ENCODE results near the gene LRP5. TPM values are rescaled to one million over a fixed set of nuclear protein-coding genes. Genes with fewer than 3 reads are reported as not detected.

The LRP5 gene
- total RNA-seq, 1 experiment from 2014 or later = 48.8 TPM

- POLR2A ChIA-PET = no interaction called here
- CTCF ChIA-PET = interaction anchor here (0.8 to 1.9 kb wide), 4 partner anchors 10 to 38 kb away, joined by 3 to 5 read pairs (median 3); no protein-coding TSS in a partner anchor
- Mint-ChIP-seq H3K4me1 (peaks cover 9% of the 10 kb centered on the region), H3K27ac (no peak overlapping the region; the same call in none of the 2 replicates), H3K36me3 (peaks cover 14% of the 10 kb centered on the region), H3K27me3 (ENCODE audit: low read depth) (no peaks in the 10 kb centered on the region), H3K9me3 (peaks cover 4% of the 10 kb centered on the region), H3K4me3 (no peak overlapping the region)
- peak; percentile 31 for ATAC-seq
- no peak for TF ChIP-seq NFE2L1 (CRISPR knock-in tag; IDR thresholded peaks at IDR 0.05)
- TF ChIP-seq CTCF (IDR thresholded peaks at IDR 0.05) = no peak
- TF ChIP-seq SP1 (CRISPR knock-in tag; conservative IDR thresholded peaks at IDR 0.05) = no peak
- no peak for TF ChIP-seq IRF2 (CRISPR knock-in tag; IDR thresholded peaks at IDR 0.05; ENCODE audit: borderline replicate concordance, low read depth)
- TF ChIP-seq KAT7 (CRISPR knock-in tag; IDR thresholded peaks at IDR 0.05; ENCODE audit: borderline replicate concordance) = no peak
- TF ChIP-seq ZNF263 (CRISPR knock-in tag; IDR thresholded peaks at IDR 0.05; ENCODE audit: low read depth) = no peak
- no peak for TF ChIP-seq JUN (CRISPR knock-in tag; IDR thresholded peaks at IDR 0.05)
- no peak for TF ChIP-seq ZNF532 (CRISPR knock-in tag; IDR thresholded peaks at IDR 0.05; ENCODE audit: borderline replicate concordance)
- TF ChIP-seq ATF2 (CRISPR knock-in tag; IDR thresholded peaks at IDR 0.05; ENCODE audit: borderline replicate concordance, low read depth) = no peak
- TF ChIP-seq NR2C2 (CRISPR knock-in tag; IDR thresholded peaks at IDR 0.05) = no peak
- no peak for TF ChIP-seq USF1 (CRISPR knock-in tag; IDR thresholded peaks at IDR 0.05)
- no peak for TF ChIP-seq GABPB1 (CRISPR knock-in tag; IDR thresholded peaks at IDR 0.05)
- TF ChIP-seq ZNF121 (CRISPR knock-in tag; IDR thresholded peaks at IDR 0.05) = no peak
- no peak for TF ChIP-seq ATF3 (CRISPR knock-in tag; conservative IDR thresholded peaks at IDR 0.05)
- TF ChIP-seq FOXP1 (CRISPR knock-in tag; IDR thresholded peaks at IDR 0.05; ENCODE audit: borderline replicate concordance) = no peak
- TF ChIP-seq MLX (CRISPR knock-in tag; IDR thresholded peaks at IDR 0.05) = no peak
- TF ChIP-seq ZNF671 (CRISPR knock-in tag; IDR thresholded peaks at IDR 0.05) = no peak
- TF ChIP-seq MAX (CRISPR knock-in tag; IDR thresholded peaks at IDR 0.05) = no peak
- no peak for TF ChIP-seq HMGXB4 (CRISPR knock-in tag; IDR thresholded peaks at IDR 0.05)
- DNase-seq (ENCODE audit: low spot score) = peak; percentile 34
These were observed 39.3 kb downstream of the LRP5 start for GRCh38 chr11:68351450-68352275.

All from WTC11 (cell line).